Gastroesophageal sphincter (tissue), 4 donors: ENCODE results near the gene PGM3. TPM values are rescaled to one million over a fixed set of nuclear protein-coding genes. Genes with fewer than 3 reads are reported as not detected.
A peak's percentile ranks its signal among the peaks of the same experiment; 100 is the strongest.

Experiments used
- ATAC-seq: fragments of 150-250 bp; one replicate; pipeline ENCODE4 v1.9.1; 2016; ENCODE audit warnings: mild to moderate bottlenecking, moderate library complexity
- H3K27ac ChIP-seq, 4 donors: fragments of 200-600 bp; sonication (generic) in 3 of 4; 1 replicate in 3 of 4; 2 replicates in 1 of 4; pipeline ENCODE4 v1.5.1; 2016 to 2019
- H3K27me3 ChIP-seq: fragments of 200-600 bp; sonication (generic); one replicate; pipeline ENCODE4 v1.5.1; 2019
- H3K36me3 ChIP-seq, 2 donors: fragments of 200-600 bp; sonication (generic); one replicate each; pipeline ENCODE4 v1.5.1; 2019; ENCODE audit warnings: control low read depth in 1 of 2
- H3K4me1 ChIP-seq, 3 donors: fragments of 200-600 bp; sonication (generic); 1 replicate in 2 of 3; 2 replicates in 1 of 3; pipeline ENCODE4 v1.5.1; 2016 to 2019; ENCODE audit warnings: control low read depth in 2 of 3
- H3K4me3 ChIP-seq, 2 donors: fragments of 200-600 bp; sonication (generic); one replicate each; pipeline ENCODE4 v1.5.1; 2019; ENCODE audit warnings: mild to moderate bottlenecking in 1 of 2, moderate library complexity in 1 of 2
- H3K9me3 ChIP-seq, 3 donors: fragments of 200-600 bp; sonication (generic); one replicate each; pipeline ENCODE4 v1.5.1; 2017 to 2019; ENCODE audit warnings: control low read depth in 2 of 3
- EP300 ChIP-seq: sonication (generic); formaldehyde crosslinking; IDR thresholded peaks from one replicate; pipeline ENCODE4 v1.6.1; 2017; ENCODE audit warnings: antibody characterized with exemption, mild to moderate bottlenecking
- POLR2A ChIP-seq, 2 donors: fragments of 450-650 bp; IDR thresholded peaks; one replicate each; pipeline ENCODE4 v1.6.1; 2017; ENCODE audit warnings: antibody characterized with exemption in 2 of 2, mild to moderate bottlenecking in 2 of 2, moderate library complexity in 1 of 2
- POLR2AphosphoS5 ChIP-seq: sonication (generic); formaldehyde crosslinking; IDR thresholded peaks from one replicate; pipeline ENCODE4 v1.6.1; 2017; ENCODE audit warnings: antibody characterized with exemption
- whole genome bisulfite sequencing, 2 donors: methylation state at CpG; one replicate each; pipeline ENCODE4 v1.1.5; 2018; ENCODE audit warnings: low coverage in 1 of 2; 5-methylcytosine and 5-hydroxymethylcytosine counted together
- total RNA-seq, 4 donors: library from RNA; depleted of rRNA; stranded (reverse); fragments of >200 nt; gene quantifications; one replicate each; pipeline ENCODE4 v1.1.0, GENCODE V29; 2016
- TF ChIP-seq, protein P1 (sequence below), 4 experiments: fragments of 200-600 bp in 2 of 4; fragments of 450-650 bp in 2 of 4; sonication (generic) in 1 of 4; IDR thresholded peaks; one replicate each; pipeline ENCODE4 v1.5.1; 2017 to 2019; ENCODE audit warnings: antibody characterized with exemption in 4 of 4, mild to moderate bottlenecking in 2 of 4, moderate library complexity in 2 of 4

The PGM3 gene
- total RNA-seq, 4 donors from 2014 or later, result 10.1 to 19.3 (median 13.1) TPM

- no peaks in the 10 kb centered on the region for H3K9me3 ChIP-seq
- no peaks in the 10 kb centered on the region for H3K27me3 ChIP-seq
- ATAC-seq, result peak; percentile 84
- 32 to 33% methylated on average over 7 of the region's 7 CpGs for whole genome bisulfite sequencing, 2 donors
- no peaks in the 10 kb centered on the region for H3K4me1 ChIP-seq
- H3K27ac ChIP-seq, result no peak overlapping the region
- TF ChIP-seq, protein P1, sequence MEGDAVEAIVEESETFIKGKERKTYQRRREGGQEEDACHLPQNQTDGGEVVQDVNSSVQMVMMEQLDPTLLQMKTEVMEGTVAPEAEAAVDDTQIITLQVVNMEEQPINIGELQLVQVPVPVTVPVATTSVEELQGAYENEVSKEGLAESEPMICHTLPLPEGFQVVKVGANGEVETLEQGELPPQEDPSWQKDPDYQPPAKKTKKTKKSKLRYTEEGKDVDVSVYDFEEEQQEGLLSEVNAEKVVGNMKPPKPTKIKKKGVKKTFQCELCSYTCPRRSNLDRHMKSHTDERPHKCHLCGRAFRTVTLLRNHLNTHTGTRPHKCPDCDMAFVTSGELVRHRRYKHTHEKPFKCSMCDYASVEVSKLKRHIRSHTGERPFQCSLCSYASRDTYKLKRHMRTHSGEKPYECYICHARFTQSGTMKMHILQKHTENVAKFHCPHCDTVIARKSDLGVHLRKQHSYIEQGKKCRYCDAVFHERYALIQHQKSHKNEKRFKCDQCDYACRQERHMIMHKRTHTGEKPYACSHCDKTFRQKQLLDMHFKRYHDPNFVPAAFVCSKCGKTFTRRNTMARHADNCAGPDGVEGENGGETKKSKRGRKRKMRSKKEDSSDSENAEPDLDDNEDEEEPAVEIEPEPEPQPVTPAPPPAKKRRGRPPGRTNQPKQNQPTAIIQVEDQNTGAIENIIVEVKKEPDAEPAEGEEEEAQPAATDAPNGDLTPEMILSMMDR (IDR thresholded peaks at IDR 0.05), result peak; percentile 51 to 80 (median 67)
- no peak for TF ChIP-seq POLR2A (IDR thresholded peaks at IDR 0.05)
- no peak overlapping the region for H3K4me3 ChIP-seq
- peaks cover 0 to 17% of the 10 kb centered on the region in 2 donors for H3K36me3 ChIP-seq
Observed at GRCh38 chr6:83215131-83216047, 22.3 kb upstream of the PGM3 start.

DNA sequence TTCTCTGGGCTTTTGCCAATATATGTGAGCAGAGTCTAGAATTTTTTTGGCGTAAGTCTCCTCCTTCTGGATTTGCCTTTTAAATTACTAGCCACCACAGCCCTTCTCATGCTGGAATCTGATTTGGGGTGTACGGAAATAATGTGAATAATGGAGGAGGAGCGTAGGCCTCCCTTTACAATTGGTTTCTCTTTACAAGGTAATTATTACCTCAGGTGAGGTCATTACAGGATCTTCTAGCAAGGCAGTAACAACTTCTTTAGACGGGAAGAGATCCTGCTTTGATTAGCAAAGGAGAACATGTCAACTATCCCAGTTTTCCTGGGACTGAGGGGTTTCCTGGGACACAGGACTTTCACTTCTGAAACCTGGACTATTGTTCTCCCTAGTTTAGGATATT, 9.0 kb upstream of the PGM3 start:
- Histone ChIP-seq H3K4me1 (no peaks in the 10 kb centered on the region), H3K36me3 (peaks cover 0 to 9% of the 10 kb centered on the region in 2 donors), H3K4me3 (no peak overlapping the region), H3K27ac (no peak overlapping the region), H3K9me3 (no peaks in the 10 kb centered on the region), H3K27me3 (no peaks in the 10 kb centered on the region)
- ATAC-seq, result no peak
- 84 to 100% methylated on average over 4 of the region's 4 CpGs for WGBS, 2 donors
- TF ChIP-seq POLR2A (IDR thresholded peaks at IDR 0.05) (no peak), EP300 (no peak), POLR2AphosphoS5 (no peak)
- TF ChIP-seq, protein P1 (IDR thresholded peaks at IDR 0.05), result no peak

DNA sequence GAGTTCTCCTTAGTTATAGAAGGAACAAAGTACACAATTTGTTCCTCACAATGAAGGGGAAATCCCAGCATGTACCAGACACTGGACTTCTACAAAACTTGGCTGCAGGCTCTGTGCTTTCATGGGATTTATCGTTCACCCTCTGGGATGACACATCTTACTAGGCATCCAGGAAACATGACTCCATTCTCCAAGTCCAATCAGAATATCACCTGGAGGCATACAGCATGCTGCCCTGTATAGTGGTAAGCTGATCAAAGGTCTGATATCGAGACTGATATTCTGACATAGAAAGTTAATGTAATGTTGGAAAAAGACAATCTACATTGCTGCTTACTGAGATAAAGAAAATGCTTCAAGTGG, 6.8 kb upstream of the PGM3 start:
- WGBS, 2 donors, result 63 to 67% methylated on average over 2 of the region's 2 CpGs
- Histone ChIP-seq H3K36me3 (peaks cover 0 to 24% of the 10 kb centered on the region in 2 donors), H3K27ac (no peak overlapping the region), H3K4me3 (no peak overlapping the region), H3K4me1 (peaks cover 0 to 5% (median 0%) of the 10 kb centered on the region in 3 donors), H3K27me3 (no peaks in the 10 kb centered on the region), H3K9me3 (no peaks in the 10 kb centered on the region)
- TF ChIP-seq EP300, result no peak
- TF ChIP-seq POLR2AphosphoS5, result no peak
- TF ChIP-seq POLR2A (IDR thresholded peaks at IDR 0.05), result no peak
- TF ChIP-seq, protein P1 (IDR thresholded peaks at IDR 0.05), result no peak
- ATAC-seq, result no peak

GRCh38 chr6:83199173-83199862, 6.3 kb upstream of the PGM3 start:
- H3K4me1 ChIP-seq, result peaks cover 0 to 10% (median 0%) of the 10 kb centered on the region in 3 donors
- TF ChIP-seq POLR2A (IDR thresholded peaks at IDR 0.05) (no peak), POLR2AphosphoS5 (no peak), EP300 (no peak)
- TF ChIP-seq, protein P1 (IDR thresholded peaks at IDR 0.05), result no peak
- no peaks in the 10 kb centered on the region for H3K9me3 ChIP-seq
- no peak for ATAC-seq
- H3K36me3 ChIP-seq, result peaks cover 0 to 24% of the 10 kb centered on the region in 2 donors
- no peak overlapping the region for H3K4me3 ChIP-seq
- no peaks in the 10 kb centered on the region for H3K27me3 ChIP-seq
- 90 to 94% methylated on average over 2 to 3 of the region's 5 CpGs for WGBS, 2 donors
- no peak overlapping the region for H3K27ac ChIP-seq
